ENCODE data around the gene MARCHF5.
"Not testable (repeated sequence)": the region's sequence is repeated elsewhere in the genome, so short reads cannot be mapped to it uniquely, and the experiment has no call there.

MARCHF5 gene

GRCh38 chr10:92305133-92306072 lies 14.4 kb downstream of the MARCHF5 start:
- DNase-seq, result no peak

GRCh38 chr10:92309272-92309671 lies 18.3 kb downstream of the MARCHF5 start:
- DNase-seq, result no peak

GRCh38 chr10:92313750-92314149 lies 22.8 kb downstream of the MARCHF5 start:
- DNase-seq, result no peak

- no peak for DNase-seq
These were observed 25.6 kb downstream of the MARCHF5 start for GRCh38 chr10:92316610-92317009.

- no peak for DNase-seq
These were observed 32.1 kb downstream of the MARCHF5 start for GRCh38 chr10:92323079-92323478.

- DNase-seq, result no peak
These were observed 36.8 kb downstream of the MARCHF5 start for GRCh38 chr10:92327445-92328433.

- DNase-seq, result no peak
These were observed 38.0 kb downstream of the MARCHF5 start for GRCh38 chr10:92328993-92329392.

- not testable (repeated sequence) for DNase-seq
These were observed 39.0 kb downstream of the MARCHF5 start for GRCh38 chr10:92329927-92330326.

GRCh38 chr10:92342796-92343195 lies 51.8 kb downstream of the MARCHF5 start:
- DNase-seq, result peak; percentile 70

- DNase-seq, result not testable (repeated sequence)
These were observed 54.6 kb downstream of the MARCHF5 start for GRCh38 chr10:92345575-92345974.

- not testable (repeated sequence) for DNase-seq
These were observed 56.2 kb downstream of the MARCHF5 start for GRCh38 chr10:92347035-92347676.

GRCh38 chr10:92350411-92350810 lies 59.4 kb downstream of the MARCHF5 start:
- DNase-seq, result no peak

GRCh38 chr10:92354587-92354986 lies 63.6 kb downstream of the MARCHF5 start:
- no peak for DNase-seq

GRCh38 chr10:92356041-92356440 lies 65.1 kb downstream of the MARCHF5 start:
- DNase-seq, result no peak

- no peak for DNase-seq
These were observed 72.5 kb downstream of the MARCHF5 start for GRCh38 chr10:92363498-92363897.

- no peak for DNase-seq
These were observed 75.5 kb downstream of the MARCHF5 start for GRCh38 chr10:92366412-92367021.

- no peak for DNase-seq
These were observed 87.0 kb downstream of the MARCHF5 start for GRCh38 chr10:92377962-92378361.

- DNase-seq, result no peak
These were observed 90.6 kb downstream of the MARCHF5 start for GRCh38 chr10:92381543-92381954.

- DNase-seq, result no peak
These were observed 91.7 kb downstream of the MARCHF5 start for GRCh38 chr10:92382631-92383030.

- DNase-seq, result no peak
These were observed 93.8 kb downstream of the MARCHF5 start for GRCh38 chr10:92384741-92385140.

- DNase-seq, result no peak
These were observed 94.9 kb downstream of the MARCHF5 start for GRCh38 chr10:92385831-92386230.

Data from fibroblast of skin of scalp (primary cell).